Transverse colon (tissue), 3 donors: ENCODE data around the gene TBCD.

Experiments used
- CTCF ChIP-seq, 5 experiments: fragments of 200-600 bp in 3 of 5; fragments of 450-650 bp in 2 of 5; sonication (generic) in 3 of 5; IDR thresholded peaks; 1 replicate in 2 of 5; 2 replicates in 3 of 5; pipeline ENCODE4 v1.5.1; 2016 to 2017; ENCODE audit warnings: antibody characterized with exemption in 5 of 5, inconsistent platforms in 3 of 5, mild to moderate bottlenecking in 2 of 5, moderate library complexity in 1 of 5
- EP300 ChIP-seq: sonication (generic); formaldehyde crosslinking; IDR thresholded peaks from one replicate; pipeline ENCODE4 v1.6.1; 2017; ENCODE audit warnings: antibody characterized with exemption, low read depth
- POLR2A ChIP-seq: fragments of 450-650 bp; IDR thresholded peaks from one replicate; pipeline ENCODE4 v1.6.1; 2016; ENCODE audit warnings: antibody characterized with exemption, mild to moderate bottlenecking, moderate library complexity

DNA sequence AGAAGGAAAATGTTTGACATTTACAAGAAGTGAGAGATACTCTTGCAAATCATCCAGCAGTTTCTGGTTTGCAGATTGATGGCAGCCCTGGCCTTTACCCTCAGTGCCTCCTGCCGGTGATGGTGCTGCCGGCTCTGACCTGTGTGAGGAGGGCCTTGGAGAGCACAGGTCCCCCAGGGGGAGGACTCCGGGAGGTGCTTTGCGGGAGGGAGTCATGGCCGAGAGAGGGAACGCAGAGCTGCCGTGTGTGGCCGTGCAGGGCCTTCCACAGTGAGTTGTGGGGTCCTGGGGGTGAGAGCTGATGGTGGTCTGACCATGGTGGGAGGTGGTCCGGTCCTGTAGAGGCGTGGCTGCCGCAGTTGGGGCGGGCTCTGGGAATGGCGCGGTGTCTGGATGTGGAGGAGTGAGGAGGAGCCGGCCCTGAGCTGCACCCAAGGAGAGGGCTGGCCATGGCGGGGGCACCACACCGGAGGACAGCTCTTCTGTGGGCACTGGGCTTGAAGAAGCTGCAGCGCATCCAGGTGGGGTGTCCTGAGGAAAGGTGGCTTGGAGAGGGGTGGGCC is 116.0 kb downstream of the TBCD start:
- TF ChIP-seq CTCF (IDR thresholded peaks at IDR 0.05) (no peak), EP300 (no peak), POLR2A (no peak)
